ENCODE measurements around the gene ERC1. TPM values are rescaled to one million over a fixed set of nuclear protein-coding genes. Genes with fewer than 3 reads are reported as not detected.

ERC1 gene
- 7.7 and 8.0 TPM in 2 replicates for total RNA-seq (2014; rRNA removed; shearing (Covaris generic))

DNA sequence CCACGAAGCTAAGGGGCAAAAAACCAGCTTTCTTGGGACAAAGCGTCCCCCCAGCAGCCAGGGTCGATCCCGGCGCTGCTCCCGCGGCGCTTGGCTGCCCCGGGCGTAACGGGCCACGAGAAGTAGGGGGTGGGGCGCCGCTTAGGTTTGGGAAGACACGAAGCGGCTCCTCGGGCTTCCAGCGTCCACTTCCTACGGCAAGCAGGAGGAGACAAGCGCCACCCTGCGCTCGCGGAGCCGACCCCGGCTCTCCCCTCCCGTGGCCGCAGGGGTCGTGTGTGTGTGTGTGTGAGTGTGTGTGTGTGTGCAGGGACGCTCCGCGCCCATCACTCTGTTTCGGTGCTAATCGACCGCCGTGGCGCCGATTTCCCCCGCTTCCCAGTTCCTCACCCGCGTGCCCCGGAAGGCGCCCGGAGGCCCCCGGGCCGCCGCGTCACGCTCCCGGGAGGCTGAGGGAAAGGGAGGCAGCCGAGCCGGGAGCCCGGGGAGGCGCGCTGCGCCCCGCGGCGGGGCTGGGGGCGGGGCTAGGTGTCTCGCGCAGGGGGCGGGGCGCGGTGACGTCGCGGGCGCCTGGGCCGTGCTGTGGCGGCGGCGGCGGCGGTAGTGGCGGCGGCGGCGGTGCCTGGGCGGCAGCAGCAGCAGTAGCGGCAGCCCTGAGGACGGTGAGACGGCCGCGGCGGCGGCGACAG, at the start of gene ERC1:
ERC1 (plus strand) TSS at position 563 of the 689 bp plus-strand sequence. CDS start 36,681 bp downstream, outside the sequence.
- peak; percentile 23 for DNase-seq (ENCODE audit: low spot score)

- DNase-seq (ENCODE audit: low spot score): no peak
Measured at GRCh38 chr12:943051-943450, 48.0 kb upstream of the ERC1 start.

- no peak for DNase-seq (ENCODE audit: low spot score)
Measured at GRCh38 chr12:944211-944610, 46.8 kb upstream of the ERC1 start.

- DNase-seq (ENCODE audit: low spot score): no peak
Measured at GRCh38 chr12:946212-946611, 44.8 kb upstream of the ERC1 start.

DNA sequence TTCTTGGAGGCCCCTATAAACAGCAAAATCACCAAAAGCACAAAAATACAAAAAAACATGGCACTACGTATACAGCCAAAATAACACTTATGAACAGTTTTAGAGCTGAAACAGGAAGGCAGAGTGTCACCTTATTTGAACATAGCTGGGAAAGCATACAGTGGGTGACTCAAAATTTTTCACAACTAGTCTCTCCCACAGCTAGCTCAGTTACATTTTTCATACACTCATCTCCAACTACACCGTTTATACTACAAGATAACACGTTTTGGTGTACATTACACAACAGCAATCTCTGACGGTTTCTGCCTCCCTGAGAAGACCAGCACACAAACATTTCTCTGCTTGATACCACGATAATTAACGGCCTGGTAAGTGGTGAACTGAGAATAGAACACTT, 44.4 kb upstream of the ERC1 start:
- no peak for DNase-seq (ENCODE audit: low spot score)

GRCh38 chr12:948238-948637, 42.8 kb upstream of the ERC1 start:
- no peak for DNase-seq (ENCODE audit: low spot score)

GRCh38 chr12:949453-950191, 41.4 kb upstream of the ERC1 start, which contains the start of gene RAD52:
Gene RAD52 (minus strand): TSS chr12:949694. CDS start chr12:933058, 16,636 bp downstream.
- peak; percentile 94 for DNase-seq (ENCODE audit: low spot score)

DNA sequence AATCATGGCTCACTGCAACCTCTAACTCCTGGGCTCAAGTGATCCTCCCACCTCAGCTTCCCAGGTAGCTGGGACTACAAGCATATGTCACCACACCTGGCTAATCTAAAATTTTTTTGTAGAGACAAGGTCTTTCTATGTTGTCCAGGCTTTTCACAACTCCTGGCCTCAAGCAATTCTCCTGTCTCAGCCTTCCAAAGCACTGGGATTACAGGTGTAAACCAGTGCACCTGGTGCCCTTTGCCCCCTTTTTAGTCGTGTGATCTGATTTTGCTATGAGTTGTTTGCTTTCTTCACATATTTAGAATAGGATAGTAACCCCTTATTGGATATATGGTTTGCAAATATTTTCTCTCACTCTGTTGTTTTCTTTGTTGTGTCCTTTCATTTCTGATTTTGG, 39.8 kb upstream of the ERC1 start:
- DNase-seq (ENCODE audit: low spot score): no peak

- DNase-seq (ENCODE audit: low spot score): peak; percentile 39
Measured at GRCh38 chr12:953776-954175, 37.2 kb upstream of the ERC1 start.

DNA sequence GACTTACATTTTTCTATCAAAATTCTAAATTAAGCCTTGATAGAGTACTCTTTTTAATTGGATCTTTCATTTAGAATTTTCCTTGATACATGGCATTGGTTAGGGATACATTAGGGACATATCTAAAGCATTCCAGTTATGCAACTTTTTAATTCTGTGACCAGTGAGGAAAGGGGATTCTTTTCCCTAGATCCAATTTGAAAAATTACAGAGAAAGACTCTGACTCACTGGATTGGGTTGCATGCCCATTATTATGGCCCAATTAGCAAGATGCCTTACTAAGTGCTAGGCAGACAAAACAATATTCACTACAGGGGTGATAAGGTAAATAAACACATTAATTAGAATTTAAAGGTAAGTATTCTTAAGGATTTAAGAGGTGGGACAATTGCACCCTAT, 36.3 kb upstream of the ERC1 start:
- DNase-seq (ENCODE audit: low spot score): no peak

- no peak for DNase-seq (ENCODE audit: low spot score)
Measured at GRCh38 chr12:955939-956338, 35.1 kb upstream of the ERC1 start.

DNA sequence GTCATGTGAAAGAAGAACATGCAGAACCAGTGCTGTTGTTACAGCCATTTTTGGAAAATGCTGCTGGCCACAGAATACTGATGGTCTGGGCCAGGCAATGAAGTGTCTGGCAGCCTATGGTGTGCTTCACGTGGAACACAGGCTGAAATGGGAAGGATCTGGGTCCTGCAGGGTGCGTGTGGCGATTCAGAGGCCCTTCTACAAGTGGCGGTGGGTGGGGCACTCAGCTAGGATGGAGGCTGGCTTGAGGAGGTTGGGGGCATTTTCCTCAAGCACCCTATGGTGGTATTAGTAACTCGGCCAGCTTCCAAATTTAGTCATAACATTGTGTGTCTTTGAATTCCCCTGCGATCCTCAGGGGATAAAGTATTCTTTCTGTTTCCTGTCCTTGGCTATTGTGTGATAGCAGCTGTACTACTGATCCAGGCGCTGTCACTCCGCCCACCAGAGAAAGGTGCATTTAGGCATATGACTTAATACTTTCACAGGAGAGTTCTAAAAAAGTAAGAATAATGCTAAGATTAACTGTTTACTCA, 32.4 kb upstream of the ERC1 start:
- DNase-seq (ENCODE audit: low spot score): peak; percentile 38

DNA sequence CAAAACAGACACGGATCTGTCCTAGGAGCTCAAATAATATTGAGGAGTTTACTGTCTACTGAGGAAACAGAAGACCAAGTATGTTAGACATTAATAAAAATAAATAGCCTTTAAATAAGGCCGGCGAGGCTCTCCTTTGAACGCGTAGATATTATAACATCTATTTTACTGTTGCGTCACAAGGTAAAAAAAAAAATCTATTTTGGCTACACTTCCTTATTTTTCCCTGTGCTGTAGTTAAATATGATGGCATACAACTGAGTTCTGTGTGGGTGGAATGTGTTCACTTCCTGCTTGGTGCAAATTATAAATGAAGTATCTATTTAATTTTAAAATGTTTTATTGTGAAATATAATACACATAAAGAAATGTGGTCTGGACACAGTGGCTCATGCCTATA, 24.3 kb upstream of the ERC1 start:
- no peak for DNase-seq (ENCODE audit: low spot score)

GRCh38 chr12:967641-968040, 23.4 kb upstream of the ERC1 start:
- no peak for DNase-seq (ENCODE audit: low spot score)

DNA sequence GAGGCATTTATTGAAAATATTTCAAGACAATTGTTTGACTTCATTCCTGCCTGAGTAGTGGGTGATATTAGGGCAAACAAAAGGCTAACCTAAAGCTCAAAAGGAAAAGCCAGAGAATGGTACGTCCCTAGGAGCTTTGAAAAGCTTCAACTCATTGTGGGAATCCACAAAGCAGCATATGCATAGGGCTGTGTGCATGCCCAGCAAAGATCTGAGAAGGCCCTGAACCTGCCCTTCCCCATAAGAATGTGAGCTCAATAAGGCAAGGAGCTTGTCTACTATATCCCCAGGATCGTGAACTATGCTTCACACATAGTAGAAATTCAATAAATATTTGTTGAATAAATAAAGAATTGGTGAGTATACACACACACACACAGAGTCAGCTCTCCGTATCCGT, 22.5 kb upstream of the ERC1 start:
- DNase-seq (ENCODE audit: low spot score): no peak

- no peak for DNase-seq (ENCODE audit: low spot score)
Measured at GRCh38 chr12:969821-970220, 21.2 kb upstream of the ERC1 start.

GRCh38 chr12:971991-972390, 19.0 kb upstream of the ERC1 start:
- DNase-seq (ENCODE audit: low spot score): no peak

GRCh38 chr12:974271-974862, 16.7 kb upstream of the ERC1 start:
- no peak for DNase-seq (ENCODE audit: low spot score)

DNA sequence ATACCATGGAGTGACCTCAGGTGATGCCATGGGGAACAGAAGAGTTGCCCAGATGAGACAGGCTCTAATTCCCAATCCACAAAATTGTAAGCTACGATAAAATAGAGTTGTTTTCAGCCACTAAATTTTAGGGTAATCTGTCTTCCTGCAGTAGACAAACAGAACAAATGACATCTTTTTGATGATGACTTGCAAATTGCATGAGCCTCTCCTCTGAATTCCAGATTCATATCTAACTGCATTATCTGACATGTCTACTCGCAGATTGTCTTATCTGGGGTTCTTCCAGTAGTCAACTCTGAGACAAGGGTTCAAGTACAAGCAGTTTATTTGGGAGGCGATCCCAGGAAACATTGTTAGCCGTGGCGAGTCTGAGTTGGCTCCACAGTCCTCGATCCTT, 14.4 kb upstream of the ERC1 start:
- no peak for DNase-seq (ENCODE audit: low spot score)

GRCh38 chr12:977156-977555, 13.9 kb upstream of the ERC1 start:
- DNase-seq (ENCODE audit: low spot score): no peak

- DNase-seq (ENCODE audit: low spot score): no peak
Measured at GRCh38 chr12:979349-979748, 11.7 kb upstream of the ERC1 start.

DNA sequence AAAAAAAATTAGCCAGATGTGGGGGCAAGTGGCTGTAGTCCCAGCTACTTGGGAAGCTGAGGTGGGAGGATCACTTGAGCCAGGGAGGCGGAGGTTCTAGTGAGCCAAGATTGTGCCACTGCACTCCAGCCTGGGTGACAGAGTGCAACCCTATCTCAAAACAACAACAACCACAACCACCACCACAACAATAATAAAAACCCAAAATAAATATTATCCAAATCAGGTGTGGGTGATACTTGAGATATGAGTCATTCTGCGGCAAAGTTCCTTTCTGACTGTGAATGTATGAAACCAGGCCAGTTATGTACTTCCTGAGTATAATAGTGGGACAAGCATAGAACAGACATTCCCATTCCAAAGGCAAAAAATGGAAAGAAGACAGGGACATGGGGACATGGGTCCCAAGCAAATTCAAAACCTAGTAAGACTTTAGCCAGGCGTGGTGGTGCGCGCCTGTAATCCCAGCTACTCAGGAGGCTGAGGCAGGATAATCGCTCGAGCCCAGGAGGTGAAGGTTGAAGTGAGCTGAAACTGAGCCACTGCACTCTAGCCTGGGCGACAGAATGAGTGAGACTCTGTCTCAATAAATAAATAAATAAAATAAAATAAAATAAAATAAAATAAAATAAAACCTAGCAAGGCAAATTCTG, 9.7 kb upstream of the ERC1 start:
- peak; percentile 76 for DNase-seq (ENCODE audit: low spot score)

Data from A172 (cell line).